Measurements from ENCODE around the gene FGFR3. TPM values are rescaled to one million over a fixed set of nuclear protein-coding genes. Genes with fewer than 3 reads are reported as not detected.

The FGFR3 gene
- total RNA-seq, 2 experiments from 2014 or later, result 0.21 to 0.27 TPM

- CTCF ChIA-PET, result interaction anchor here (0.7 to 2.5 kb wide), 3 partner anchors 14 to 48 kb away, joined by 3 to 9 read pairs (median 6); no protein-coding TSS in a partner anchor
- POLR2A ChIA-PET, result no interaction called here
- Mint-ChIP-seq H3K4me3 (no peak overlapping the region), H3K27me3 (peaks cover 15% of the 10 kb centered on the region), H3K9me3 (no peaks in the 10 kb centered on the region), H3K36me3 (no peaks in the 10 kb centered on the region), H3K4me1 (ENCODE audit: low read depth) (no peaks in the 10 kb centered on the region), H3K27ac (no peak overlapping the region)
- intact Hi-C loops (cut with micrococcal nuclease), result no loop called here
- no peak for DNase-seq
These were observed 2.5 kb downstream of the FGFR3 start for GRCh38 chr4:1795299-1796195.

DNA sequence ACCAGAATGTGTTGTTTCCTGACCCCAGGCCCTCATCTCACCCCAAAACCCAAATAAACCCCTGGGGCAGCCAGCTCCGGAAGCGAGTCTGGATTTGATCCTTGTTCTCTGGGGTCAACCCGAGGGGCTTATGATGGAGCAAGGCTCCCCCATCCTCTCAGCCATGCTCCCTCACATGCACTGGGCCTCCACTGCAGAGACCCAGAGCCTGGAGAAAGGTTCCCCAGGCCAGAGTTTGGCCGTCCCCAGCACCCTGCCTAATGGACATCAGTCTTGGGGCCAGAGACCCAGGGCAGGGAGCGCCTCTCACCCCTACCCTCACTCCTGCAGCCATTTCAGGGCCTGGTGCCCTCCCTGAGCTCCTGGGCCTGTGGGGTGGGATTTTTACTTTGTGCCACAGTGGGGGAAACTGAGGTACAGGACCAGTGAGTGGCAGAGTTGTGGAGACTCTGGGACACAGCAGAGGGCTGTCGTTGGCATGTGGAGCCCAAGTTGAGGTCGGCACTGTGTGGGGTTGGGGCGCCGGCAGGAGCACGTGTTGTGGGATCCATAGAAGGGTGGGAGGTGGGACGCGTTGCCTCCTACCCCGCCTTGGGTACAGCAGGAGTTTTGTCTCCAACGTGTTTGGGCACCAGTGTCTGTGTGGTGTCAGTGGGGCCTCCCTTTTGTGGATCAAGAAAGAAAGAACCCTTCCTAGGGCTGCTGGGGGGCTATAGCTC lies 3.6 kb downstream of the FGFR3 start:
- no peaks in the 10 kb centered on the region for H3K9me3 Mint-ChIP-seq
- no peaks in the 10 kb centered on the region for H3K36me3 Mint-ChIP-seq
- CTCF ChIA-PET, result interaction anchor here (0.7 kb wide), 1 partner anchor 49 kb away, joined by 3 read pairs; no protein-coding TSS in a partner anchor
- H3K4me1 Mint-ChIP-seq (ENCODE audit: low read depth), result no peaks in the 10 kb centered on the region
- POLR2A ChIA-PET, result no interaction called here
- H3K4me3 Mint-ChIP-seq, result no peak overlapping the region
- DNase-seq, result no peak
- peaks cover 13% of the 10 kb centered on the region for H3K27me3 Mint-ChIP-seq
- intact Hi-C loops (cut with micrococcal nuclease), result no loop called here
- H3K27ac Mint-ChIP-seq, result no peak overlapping the region

DNA sequence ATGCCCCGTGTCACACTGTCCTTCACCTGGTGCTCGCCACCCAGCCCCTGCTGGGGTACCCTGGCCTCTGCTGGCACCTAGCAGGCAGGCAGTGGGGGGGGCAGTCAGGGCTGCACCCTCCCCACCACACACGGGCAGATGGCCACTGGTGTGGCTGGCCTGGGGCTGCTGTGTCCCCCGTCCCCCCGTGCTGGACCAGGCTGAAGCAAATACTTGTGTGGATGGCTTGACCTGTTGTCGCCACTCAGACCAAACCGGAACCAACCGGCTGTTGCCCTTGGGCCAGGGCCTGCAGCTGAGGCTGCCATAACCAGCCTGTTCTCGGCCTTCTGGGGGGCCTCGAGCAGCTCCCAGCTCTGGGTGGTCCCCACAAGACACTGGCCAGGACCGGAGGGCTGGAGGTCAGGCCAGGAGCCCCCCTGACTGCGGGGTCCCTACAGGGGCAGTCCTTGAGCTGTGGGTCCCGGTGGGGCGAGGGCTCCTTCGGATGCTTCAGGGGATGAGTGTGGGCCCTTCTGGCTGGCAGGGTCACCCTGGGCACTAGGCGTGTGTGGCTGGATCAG lies 4.3 kb downstream of the FGFR3 start:
- Mint-ChIP-seq H3K9me3 (no peaks in the 10 kb centered on the region), H3K4me3 (no peak overlapping the region), H3K27me3 (peaks cover 13% of the 10 kb centered on the region), H3K27ac (no peak overlapping the region), H3K36me3 (no peaks in the 10 kb centered on the region), H3K4me1 (ENCODE audit: low read depth) (no peaks in the 10 kb centered on the region)
- ChIA-PET POLR2A (no interaction called here), CTCF (no interaction called here)
- intact Hi-C loops (cut with micrococcal nuclease), result no loop called here
- no peak for DNase-seq

- POLR2A ChIA-PET, result no interaction called here
These were observed 4.9 kb downstream of the FGFR3 start for GRCh38 chr4:1797861-1798579.

DNA sequence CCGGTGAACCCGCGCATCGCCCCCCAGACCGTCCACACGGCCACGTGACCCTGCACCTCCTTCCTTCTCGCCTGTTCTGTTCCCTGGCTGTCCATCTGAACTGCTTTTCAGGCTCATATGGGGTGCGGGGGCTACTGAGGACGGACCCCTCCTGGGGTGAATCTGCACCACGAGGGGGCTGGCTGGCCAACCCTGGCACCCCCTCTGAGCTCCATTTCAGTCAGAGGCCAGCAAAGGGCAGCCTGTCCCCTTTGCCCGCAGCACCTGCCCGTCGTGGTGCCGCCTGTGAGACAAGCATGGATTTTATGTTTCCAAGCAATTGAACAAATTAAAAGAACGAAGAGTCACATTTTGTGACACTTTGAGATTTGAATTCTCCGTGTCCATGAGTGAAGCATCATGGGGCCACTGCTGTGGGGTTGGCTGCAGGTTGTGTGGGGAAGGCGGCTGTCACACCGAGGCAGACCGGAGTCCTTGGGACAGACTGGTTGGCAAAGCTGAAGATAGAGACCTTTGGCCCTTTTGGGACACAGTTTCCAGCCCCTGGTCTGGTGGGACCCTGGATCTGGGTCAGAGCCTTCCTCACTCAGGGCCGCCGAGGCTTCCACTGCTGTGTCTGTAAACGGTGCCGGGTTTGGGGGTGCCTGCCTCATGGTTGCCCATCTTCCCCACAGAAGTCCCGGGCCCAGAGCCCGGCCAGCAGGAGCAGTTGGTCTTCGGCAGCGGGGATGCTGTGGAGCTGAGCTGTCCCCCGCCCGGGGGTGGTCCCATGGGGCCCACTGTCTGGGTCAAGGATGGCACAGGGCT lies 5.7 kb downstream of the FGFR3 start:
- ChIA-PET POLR2A (no interaction called here), CTCF (interaction anchor here (0.8 kb wide), 1 partner anchor 12 kb away, joined by 3 read pairs; no protein-coding TSS in a partner anchor)
- Mint-ChIP-seq H3K27ac (no peak overlapping the region), H3K9me3 (no peaks in the 10 kb centered on the region), H3K27me3 (peaks cover 13% of the 10 kb centered on the region), H3K4me1 (ENCODE audit: low read depth) (no peaks in the 10 kb centered on the region), H3K4me3 (no peak overlapping the region), H3K36me3 (no peaks in the 10 kb centered on the region)
- DNase-seq, result no peak
- intact Hi-C loops (cut with micrococcal nuclease), result no loop called here

More at GRCh38 chr4:1797861-1798579, 4.9 kb downstream of the FGFR3 start:
- Mint-ChIP-seq H3K36me3 (no peaks in the 10 kb centered on the region), H3K4me3 (no peak overlapping the region), H3K9me3 (no peaks in the 10 kb centered on the region), H3K4me1 (ENCODE audit: low read depth) (no peaks in the 10 kb centered on the region), H3K27me3 (peaks cover 13% of the 10 kb centered on the region), H3K27ac (no peak overlapping the region)
- intact Hi-C loops (cut with micrococcal nuclease), result no loop called here
- CTCF ChIA-PET, result no interaction called here
- DNase-seq, result no peak

DNA sequence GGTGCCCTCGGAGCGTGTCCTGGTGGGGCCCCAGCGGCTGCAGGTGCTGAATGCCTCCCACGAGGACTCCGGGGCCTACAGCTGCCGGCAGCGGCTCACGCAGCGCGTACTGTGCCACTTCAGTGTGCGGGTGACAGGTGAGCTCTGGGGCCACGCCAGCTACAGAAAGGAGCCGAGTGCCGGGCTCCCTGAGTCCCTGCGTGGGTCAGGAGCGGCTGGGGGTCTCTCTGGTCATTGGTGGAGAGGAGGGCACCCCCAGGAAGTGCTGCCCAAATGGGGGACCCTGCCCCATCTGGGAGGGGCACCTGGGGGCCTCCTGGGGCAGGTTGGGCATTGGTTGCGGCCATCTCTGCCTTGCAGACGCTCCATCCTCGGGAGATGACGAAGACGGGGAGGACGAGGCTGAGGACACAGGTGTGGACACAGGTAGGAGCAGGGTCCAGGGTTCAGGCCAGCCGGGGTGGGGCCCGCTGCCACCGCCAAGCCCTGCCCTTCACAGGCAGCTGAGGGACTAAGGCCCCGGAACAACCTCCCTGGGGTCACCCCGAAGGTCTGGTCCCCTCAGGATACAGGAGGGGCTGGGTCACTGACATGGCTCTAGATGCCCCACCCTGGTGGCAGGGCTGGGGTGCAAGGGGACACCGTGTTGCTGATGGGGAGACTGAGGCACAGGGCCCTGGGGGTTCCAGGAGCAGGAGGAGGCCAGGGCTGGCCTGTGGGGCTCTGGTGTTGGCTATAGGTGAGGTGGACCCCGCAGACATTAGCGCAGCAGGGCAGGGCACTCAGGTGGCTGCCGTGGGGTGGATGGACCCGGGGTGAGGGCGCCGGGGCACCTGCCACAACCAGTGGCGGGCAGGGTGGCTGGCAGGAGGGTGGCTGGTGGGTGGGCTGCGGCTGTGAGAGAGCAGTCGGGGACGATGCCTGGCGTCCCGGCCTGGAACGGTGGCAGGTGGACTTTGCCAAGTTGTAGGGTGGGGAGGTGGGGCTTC lies 6.6 kb downstream of the FGFR3 start:
- Mint-ChIP-seq H3K27me3 (peaks cover 13% of the 10 kb centered on the region), H3K9me3 (no peaks in the 10 kb centered on the region), H3K4me1 (ENCODE audit: low read depth) (no peaks in the 10 kb centered on the region), H3K36me3 (no peaks in the 10 kb centered on the region), H3K4me3 (no peak overlapping the region), H3K27ac (no peak overlapping the region)
- ChIA-PET CTCF (interaction anchor here (0.8 to 3.5 kb wide), 2 partner anchors 11 to 52 kb away, joined by 3 to 11 read pairs; no protein-coding TSS in a partner anchor), POLR2A (no interaction called here)
- intact Hi-C loops (cut with micrococcal nuclease), result no loop called here
- no peak for DNase-seq

- peaks cover 13% of the 10 kb centered on the region for H3K27me3 Mint-ChIP-seq
- ChIA-PET POLR2A (no interaction called here), CTCF (interaction anchor here (3.5 kb wide), 1 partner anchor 53 kb away, joined by 11 read pairs; no protein-coding TSS in a partner anchor)
These were observed 7.7 kb downstream of the FGFR3 start for GRCh38 chr4:1800805-1801204.

GRCh38 chr4:1801286-1801958 lies 8.3 kb downstream of the FGFR3 start:
- Mint-ChIP-seq H3K4me3 (no peak overlapping the region), H3K27ac (no peak overlapping the region), H3K9me3 (no peaks in the 10 kb centered on the region), H3K36me3 (no peaks in the 10 kb centered on the region), H3K27me3 (peaks cover 7% of the 10 kb centered on the region), H3K4me1 (ENCODE audit: low read depth) (no peaks in the 10 kb centered on the region)
- ChIA-PET POLR2A (no interaction called here), CTCF (interaction anchor here (3.5 kb wide), 1 partner anchor 54 kb away, joined by 11 read pairs; no protein-coding TSS in a partner anchor)
- no peak for DNase-seq
- intact Hi-C loops (cut with micrococcal nuclease), result no loop called here

More at GRCh38 chr4:1800805-1801204, 7.7 kb downstream of the FGFR3 start:
- no peak overlapping the region for H3K4me3 Mint-ChIP-seq
- no peak for DNase-seq
- no peak overlapping the region for H3K27ac Mint-ChIP-seq
- H3K9me3 Mint-ChIP-seq, result no peaks in the 10 kb centered on the region
- H3K4me1 Mint-ChIP-seq (ENCODE audit: low read depth), result no peaks in the 10 kb centered on the region
- intact Hi-C loops (cut with micrococcal nuclease), result no loop called here
- H3K36me3 Mint-ChIP-seq, result no peaks in the 10 kb centered on the region

- H3K36me3 Mint-ChIP-seq, result no peaks in the 10 kb centered on the region
These were observed 9.1 kb downstream of the FGFR3 start for GRCh38 chr4:1802151-1802715.

More at GRCh38 chr4:1802151-1802715, 9.1 kb downstream of the FGFR3 start:
- intact Hi-C loops (cut with micrococcal nuclease), result no loop called here
- Mint-ChIP-seq H3K27me3 (peaks cover 2% of the 10 kb centered on the region), H3K4me1 (ENCODE audit: low read depth) (no peaks in the 10 kb centered on the region), H3K4me3 (no peak overlapping the region), H3K9me3 (no peaks in the 10 kb centered on the region), H3K27ac (no peak overlapping the region)
- no peak for DNase-seq
- CTCF ChIA-PET, result interaction anchor here (3.5 kb wide), 1 partner anchor 55 kb away, joined by 11 read pairs; no protein-coding TSS in a partner anchor
- POLR2A ChIA-PET, result no interaction called here

Data from activated CD4-positive, alpha-beta memory T cell treated with anti-CD3 and anti-CD28 coated beads for 36 hours (primary cell).